Measurements from ENCODE around the gene STK35. TPM values are rescaled to one million over a fixed set of nuclear protein-coding genes. Genes with fewer than 3 reads are reported as not detected.

STK35 gene
- total and polyA plus RNA-seq, 2 experiments from 2014 or later = 14.2 to 59.7 TPM

DNA sequence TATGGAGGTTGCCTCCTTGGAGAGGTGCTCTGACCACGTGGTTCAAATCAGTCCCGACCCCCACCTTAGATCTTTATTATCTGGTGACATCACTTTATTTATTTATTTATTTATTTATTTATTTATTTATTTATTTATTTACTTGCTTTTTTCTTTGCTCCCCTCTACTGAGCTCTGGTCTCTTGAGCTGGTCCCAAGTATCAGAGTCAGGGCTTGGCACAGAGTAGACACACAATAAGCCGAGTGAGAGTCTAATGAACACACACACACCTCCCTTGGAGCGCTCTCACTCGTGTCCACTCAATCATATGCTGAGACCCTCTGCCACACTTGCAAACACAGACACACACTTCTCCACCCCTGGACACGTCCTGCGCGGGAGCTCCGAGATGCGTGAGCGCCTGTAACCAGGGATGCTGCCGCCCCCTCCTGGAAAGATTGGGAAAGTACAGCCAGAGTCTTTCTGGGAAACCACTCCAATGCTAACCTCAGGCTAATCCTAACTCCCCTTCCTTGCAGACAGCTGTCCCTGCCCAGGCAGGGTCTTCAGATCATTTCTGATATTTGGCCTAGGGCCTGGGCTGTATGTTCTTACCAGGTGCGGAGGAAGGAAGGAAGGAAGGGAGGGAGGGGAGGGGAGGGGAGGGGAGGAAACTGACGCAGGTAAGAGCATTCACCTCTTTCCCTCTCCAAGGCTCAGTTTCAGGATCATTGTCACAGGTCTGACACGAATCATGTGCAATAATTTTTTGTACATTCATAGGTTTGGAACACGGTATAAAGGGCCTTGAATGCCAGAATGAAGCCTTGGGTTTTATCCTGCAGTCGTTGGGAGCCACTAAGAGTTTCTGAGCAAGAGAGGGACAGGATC is 70.9 kb downstream of the STK35 start:
- peak; percentile 90 for ATAC-seq
- Histone ChIP-seq H3K27ac (ENCODE audit: low read depth) (no peak overlapping the region), H3K79me2 (replicated peaks; ENCODE audit: insufficient read depth) (no peaks in the 10 kb centered on the region), H3K36me3 (ENCODE audit: insufficient read depth) (no peaks in the 10 kb centered on the region), H3K4me3 (no peak overlapping the region), H3K9me2 (ENCODE audit: insufficient read depth) (no peaks in the 10 kb centered on the region), H3K27me3 (ENCODE audit: insufficient read depth) (no peaks in the 10 kb centered on the region), H3F3A (replicated peaks; ENCODE audit: low read depth) (no peaks in the 10 kb centered on the region), H3K4me1 (ENCODE audit: insufficient read depth) (no peaks in the 10 kb centered on the region), H4K20me1 (replicated peaks; ENCODE audit: insufficient read depth) (no peaks in the 10 kb centered on the region), H3K4me2 (peak overlapping the region; percentile 73), H2AFZ (peak overlapping the region; percentile 97; the same call in 1 of the 2 replicates)
- H3K36me3 Mint-ChIP-seq (ENCODE audit: low read depth) = no peaks in the 10 kb centered on the region
- peak overlapping the region; percentile 59 for H3K4me3 Mint-ChIP-seq
- H3K27ac Mint-ChIP-seq = no peak overlapping the region
- H3K4me1 Mint-ChIP-seq = peaks cover 2% of the 10 kb centered on the region; the same call in 2 of the 3 replicates
- DNase-seq (ENCODE audit: low spot score) = peak; percentile 78
- H3K27me3 Mint-ChIP-seq (ENCODE audit: insufficient read depth, low read depth, poor library complexity) = peaks cover 6% of the 10 kb centered on the region
- no peaks in the 10 kb centered on the region for H3K9me3 Mint-ChIP-seq
- TF ChIP-seq ZNF114 (CRISPR knock-in tag; IDR thresholded peaks at IDR 0.05) (no peak), CTCF (conservative IDR thresholded peaks at IDR 0.05; ENCODE audit: low read depth in 2 of 2) (peak; percentile 89 to 92)

DNA sequence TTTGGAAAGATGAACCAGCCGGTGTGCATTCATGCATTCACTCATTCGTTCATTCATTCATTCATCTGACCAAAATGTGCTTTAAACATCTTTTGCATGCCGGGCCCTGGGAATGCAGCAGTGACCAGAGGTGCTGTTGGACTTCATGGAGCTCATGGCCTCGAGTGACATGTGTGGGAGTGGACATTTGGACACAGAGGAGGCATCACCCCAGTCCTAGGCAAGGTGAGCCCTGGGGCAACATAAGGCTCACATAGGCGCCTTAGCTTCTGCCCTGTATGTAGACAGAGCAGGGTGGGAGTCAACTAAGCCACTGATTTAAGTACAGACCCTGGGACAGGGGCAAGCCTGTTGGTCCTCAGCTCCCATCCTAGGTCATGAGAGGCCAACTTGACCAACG is 71.6 kb downstream of the STK35 start:
- peaks cover 2% of the 10 kb centered on the region; the same call in 2 of the 3 replicates for H3K4me1 Mint-ChIP-seq
- TF ChIP-seq JUNB (IDR thresholded peaks at IDR 0.05; ENCODE audit: unreplicated experiment) (no peak), ZNF462 (CRISPR knock-in tag; IDR thresholded peaks at IDR 0.05) (no peak), ETS1 (IDR thresholded peaks at IDR 0.05) (no peak), CTCF (conservative IDR thresholded peaks at IDR 0.05; ENCODE audit: low read depth in 2 of 2) (no peak), ZNF114 (CRISPR knock-in tag; IDR thresholded peaks at IDR 0.05) (no peak), POLR2AphosphoS5 (IDR thresholded peaks at IDR 0.05; ENCODE audit: low read depth) (no peak)

More for the DNA sequence above, 71.6 kb downstream of the STK35 start:
- H3K27ac ChIP-seq (ENCODE audit: low read depth) = no peak overlapping the region
- H3K4me3 Mint-ChIP-seq = no peak overlapping the region
- no peak overlapping the region for H2AFZ ChIP-seq
- H3K27me3 Mint-ChIP-seq (ENCODE audit: insufficient read depth, low read depth, poor library complexity) = peaks cover 6% of the 10 kb centered on the region
- H3F3A ChIP-seq (replicated peaks; ENCODE audit: low read depth) = no peaks in the 10 kb centered on the region
- H3K36me3 ChIP-seq (ENCODE audit: insufficient read depth) = no peaks in the 10 kb centered on the region
- ATAC-seq (no peak), DNase-seq (ENCODE audit: low spot score) (no peak)
- no peak overlapping the region for H3K27ac Mint-ChIP-seq
- H3K4me1 ChIP-seq (ENCODE audit: insufficient read depth) = no peaks in the 10 kb centered on the region
- H3K79me2 ChIP-seq (replicated peaks; ENCODE audit: insufficient read depth) = no peaks in the 10 kb centered on the region
- no peak overlapping the region for H3K4me3 ChIP-seq
- no peaks in the 10 kb centered on the region for H3K9me2 ChIP-seq (ENCODE audit: insufficient read depth)
- H3K36me3 Mint-ChIP-seq (ENCODE audit: low read depth) = no peaks in the 10 kb centered on the region
- H4K20me1 ChIP-seq (replicated peaks; ENCODE audit: insufficient read depth) = no peaks in the 10 kb centered on the region
- no peaks in the 10 kb centered on the region for H3K27me3 ChIP-seq (ENCODE audit: insufficient read depth)
- H3K4me2 ChIP-seq = no peak overlapping the region
- no peaks in the 10 kb centered on the region for H3K9me3 Mint-ChIP-seq
